GM21528 (cell line): Measurements from ENCODE around the gene ELAVL2.

Experiments
- ATAC-seq: cut with Tn5 transposase; IDR thresholded peaks from one replicate; pipeline ENCODE4 v1.9.1; 2021; ENCODE audit warnings: mild to moderate bottlenecking, moderate library complexity; ENCODE audit not compliant: unreplicated experiment, low FRiP score

Gene ELAVL2

GRCh38 chr9:23774266-23774665 lies 51.8 kb downstream of the ELAVL2 start:
- ATAC-seq = no peak

- ATAC-seq = no peak
Observed at GRCh38 chr9:23772385-23772783, 53.7 kb downstream of the ELAVL2 start.

- no peak for ATAC-seq
Observed at GRCh38 chr9:23771746-23772384, 54.2 kb downstream of the ELAVL2 start.

- ATAC-seq = no peak
Observed at GRCh38 chr9:23769307-23769935, 56.6 kb downstream of the ELAVL2 start.

- no peak for ATAC-seq
Observed at GRCh38 chr9:23768861-23769260, 57.2 kb downstream of the ELAVL2 start.

GRCh38 chr9:23766613-23767012 lies 59.4 kb downstream of the ELAVL2 start:
- no peak for ATAC-seq

GRCh38 chr9:23765561-23765960 lies 60.5 kb downstream of the ELAVL2 start:
- no peak for ATAC-seq

GRCh38 chr9:23764219-23764618 lies 61.8 kb downstream of the ELAVL2 start:
- no peak for ATAC-seq

GRCh38 chr9:23754551-23754950 lies 71.5 kb downstream of the ELAVL2 start:
- ATAC-seq = no peak

- ATAC-seq = no peak
Observed at GRCh38 chr9:23752859-23753258, 73.2 kb downstream of the ELAVL2 start.

GRCh38 chr9:23751633-23752032 lies 74.4 kb downstream of the ELAVL2 start:
- no peak for ATAC-seq

GRCh38 chr9:23750808-23751207 lies 75.2 kb downstream of the ELAVL2 start:
- no peak for ATAC-seq

GRCh38 chr9:23747088-23748075 lies 78.7 kb downstream of the ELAVL2 start:
- ATAC-seq = no peak

- ATAC-seq = no peak
Observed at GRCh38 chr9:23746317-23746716, 79.7 kb downstream of the ELAVL2 start.

GRCh38 chr9:23743036-23743435 lies 83.0 kb downstream of the ELAVL2 start:
- no peak for ATAC-seq

- ATAC-seq = no peak
Observed at GRCh38 chr9:23741351-23741750, 84.7 kb downstream of the ELAVL2 start.

GRCh38 chr9:23740531-23740930 lies 85.5 kb downstream of the ELAVL2 start:
- ATAC-seq = no peak

- no peak for ATAC-seq
Observed at GRCh38 chr9:23739753-23740152, 86.3 kb downstream of the ELAVL2 start.

GRCh38 chr9:23736293-23736692 lies 89.7 kb downstream of the ELAVL2 start:
- no peak for ATAC-seq

- ATAC-seq = no peak
Observed at GRCh38 chr9:23733495-23734078, 92.5 kb downstream of the ELAVL2 start.

GRCh38 chr9:23731353-23731752 lies 94.7 kb downstream of the ELAVL2 start:
- no peak for ATAC-seq
